ENCODE measurements around the gene GTPBP4. TPM values are rescaled to one million over a fixed set of nuclear protein-coding genes. Genes with fewer than 3 reads are reported as not detected.

The GTPBP4 gene
- total and polyA plus RNA-seq, 2 of the 13 experiments (the other 11 are each of a cell fraction or from before 2014, with no cell fraction given): 24.1 to 85.5 TPM

- TF ChIP-seq USF2 (IDR thresholded peaks at IDR 0.05; ENCODE audit: low read depth, low read length) (no peak), USF2 (CRISPR knock-in tag; IDR thresholded peaks at IDR 0.05; ENCODE audit: borderline replicate concordance) (no peak), POGK (CRISPR knock-in tag; conservative IDR thresholded peaks at IDR 0.05) (no peak)
Observed at GRCh38 chr10:1033601-1034000, 45.4 kb downstream of the GTPBP4 start (continued).

GRCh38 chr10:1034758-1035157 is 46.5 kb downstream of the GTPBP4 start:
- H3K9ac ChIP-seq (ENCODE audit: insufficient read depth, low read depth, low read length): no peak overlapping the region
- peak overlapping the region; percentile 65 for H2AFZ ChIP-seq (ENCODE audit: low read length)
- no peaks in the 10 kb centered on the region for H3K79me2 ChIP-seq (ENCODE audit: insufficient read depth, low read length)
- intact Hi-C loops (cut with micrococcal nuclease; ENCODE audit: unreplicated experiment) (no loop called here), in situ Hi-C loops (cut with HindIII; ENCODE audit: extremely low pct_ligation_motif_present, low pct_unique_long_range_greater_than_20kb) (no loop called here)
- no TSS peak for BruUV-seq (replicated peaks)
- DNase-seq (ENCODE audit: low spot score) (no peak), FAIRE-seq (no peak), ATAC-seq (peak; percentile 6; the same call in 2 of the 3 replicates)
- H3K27me3 ChIP-seq (ENCODE audit: control insufficient read depth in 1 of 2, insufficient read depth in 2 of 2, low read length in 2 of 2): no peaks in the 10 kb centered on the region
- H3K4me3 ChIP-seq (replicated peaks in 1 of 3; ENCODE audit: insufficient read depth in 1 of 3, low read depth in 2 of 3, low read length in 3 of 3): 0 out of 6 replicates have a peak overlapping the region, but pooled peaks of 1 of the 3 experiments have one; percentile 8
- H3K9me3 ChIP-seq (ENCODE audit: low read length): no peaks in the 10 kb centered on the region
- H3K27ac ChIP-seq (ENCODE audit: extremely low read length, insufficient read depth, low read length): no peak overlapping the region
- CTCF ChIA-PET (ENCODE audit: low intra/inter-chr PET ratio, low total read pairs): no interaction called here
- TF ChIP-seq ZNF782 (CRISPR knock-in tag; IDR thresholded peaks at IDR 0.05; ENCODE audit: borderline replicate concordance) (no peak), HNF4G (IDR thresholded peaks at IDR 0.05; ENCODE audit: borderline replicate concordance, low read depth, low read length) (no peak), HNF4G (CRISPR knock-in tag; IDR thresholded peaks at IDR 0.05; ENCODE audit: borderline replicate concordance, low read depth) (no peak), IRX3 (CRISPR knock-in tag; IDR thresholded peaks at IDR 0.05; ENCODE audit: borderline replicate concordance, low read depth) (no peak), MTF1 (CRISPR knock-in tag; IDR thresholded peaks at IDR 0.05) (no peak), FOXC1 (CRISPR knock-in tag; IDR thresholded peaks at IDR 0.05; ENCODE audit: borderline replicate concordance) (no peak), ZFP41 (CRISPR knock-in tag; IDR thresholded peaks at IDR 0.05; ENCODE audit: borderline replicate concordance) (no peak), IRF2 (CRISPR knock-in tag; IDR thresholded peaks at IDR 0.05) (no peak), MED13 (CRISPR knock-in tag; IDR thresholded peaks at IDR 0.05) (no peak), NRL (CRISPR knock-in tag; IDR thresholded peaks at IDR 0.05; ENCODE audit: borderline replicate concordance) (no peak), JUNB (CRISPR knock-in tag; IDR thresholded peaks at IDR 0.05; ENCODE audit: borderline replicate concordance) (no peak)
- H3K36me3 ChIP-seq (replicated peaks in 1 of 2; ENCODE audit: control insufficient read depth in 1 of 2, insufficient read depth in 2 of 2, low read length in 2 of 2): no peaks in the 10 kb centered on the region
- 23% methylated on average over 3 of the region's 3 CpGs for WGBS (ENCODE audit: low lambda C conversion rate)
- POLR2A ChIA-PET: interaction anchor here (1.6 kb wide), 1 partner anchor 14 kb away, joined by 5 read pairs; the partner anchor contains the start of gene IDI1
- H3K4me2 ChIP-seq (ENCODE audit: low read depth, low read length): 0 out of 2 replicates have a peak overlapping the region, but pooled peaks have one; percentile 16
- H3K4me1 ChIP-seq (ENCODE audit: insufficient read depth, low read length): no peaks in the 10 kb centered on the region
- H4K20me1 ChIP-seq (ENCODE audit: insufficient read depth, low read length): 0 out of 2 replicates have a peak, but pooled peaks cover 6% of the 10 kb centered on the region

Measured in HepG2 (cell line).